ENCODE measurements around the gene ITSN1.

DNA sequence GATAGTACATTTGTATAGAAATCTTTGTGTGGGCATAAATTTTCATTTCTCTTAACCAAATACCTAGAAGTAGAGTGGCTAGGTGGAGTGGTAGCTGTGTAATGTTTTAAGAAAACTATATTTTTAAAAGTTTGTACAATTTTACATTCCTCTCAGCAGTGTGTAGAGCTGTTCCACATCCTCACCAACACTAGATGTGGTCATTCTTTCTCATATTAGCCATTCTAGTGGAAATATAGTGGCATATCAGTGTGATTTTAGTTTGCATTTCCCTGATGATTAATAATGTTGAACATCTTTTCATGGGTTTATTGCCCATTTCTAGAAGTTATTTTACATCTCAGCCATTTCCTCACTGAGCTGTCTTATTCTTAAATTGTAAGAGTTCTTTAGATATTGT is 65.5 kb downstream of the ITSN1 start:
- TF ChIP-seq, protein P1, sequence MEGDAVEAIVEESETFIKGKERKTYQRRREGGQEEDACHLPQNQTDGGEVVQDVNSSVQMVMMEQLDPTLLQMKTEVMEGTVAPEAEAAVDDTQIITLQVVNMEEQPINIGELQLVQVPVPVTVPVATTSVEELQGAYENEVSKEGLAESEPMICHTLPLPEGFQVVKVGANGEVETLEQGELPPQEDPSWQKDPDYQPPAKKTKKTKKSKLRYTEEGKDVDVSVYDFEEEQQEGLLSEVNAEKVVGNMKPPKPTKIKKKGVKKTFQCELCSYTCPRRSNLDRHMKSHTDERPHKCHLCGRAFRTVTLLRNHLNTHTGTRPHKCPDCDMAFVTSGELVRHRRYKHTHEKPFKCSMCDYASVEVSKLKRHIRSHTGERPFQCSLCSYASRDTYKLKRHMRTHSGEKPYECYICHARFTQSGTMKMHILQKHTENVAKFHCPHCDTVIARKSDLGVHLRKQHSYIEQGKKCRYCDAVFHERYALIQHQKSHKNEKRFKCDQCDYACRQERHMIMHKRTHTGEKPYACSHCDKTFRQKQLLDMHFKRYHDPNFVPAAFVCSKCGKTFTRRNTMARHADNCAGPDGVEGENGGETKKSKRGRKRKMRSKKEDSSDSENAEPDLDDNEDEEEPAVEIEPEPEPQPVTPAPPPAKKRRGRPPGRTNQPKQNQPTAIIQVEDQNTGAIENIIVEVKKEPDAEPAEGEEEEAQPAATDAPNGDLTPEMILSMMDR (conservative IDR thresholded peaks at IDR 0.05 in 1 of 2, IDR thresholded peaks at IDR 0.05 in 1 of 2; ENCODE audit: extremely low read depth in 1 of 2, insufficient read depth in 1 of 2, low read depth in 1 of 2, low read length in 2 of 2), result no peak
- no peak for TF ChIP-seq EZH2 (IDR thresholded peaks at IDR 0.05; ENCODE audit: borderline replicate concordance, low read length)
